Measurements from ENCODE around the gene HPS4.

Gene HPS4

GRCh38 chr22:26435327-26436093 is 48.1 kb downstream of the HPS4 start:
- Histone ChIP-seq H3K36me3 (ENCODE audit: control insufficient read depth, insufficient read depth, low read length) (peaks cover 6% of the 10 kb centered on the region), H3K27ac (ENCODE audit: insufficient read depth, low read length, poor library complexity, severe bottlenecking) (no peak overlapping the region), H3K9me3 (ENCODE audit: control insufficient read depth, low read length) (no peaks in the 10 kb centered on the region), H3K4me1 (ENCODE audit: control insufficient read depth, insufficient read depth, low read length, poor library complexity, severe bottlenecking) (no peaks in the 10 kb centered on the region), H3K4me3 (ENCODE audit: insufficient read depth, low read depth, low read length, poor library complexity, severe bottlenecking) (no peak overlapping the region), H3K27me3 (replicated peaks; ENCODE audit: control insufficient read depth, insufficient read depth, low read length, poor library complexity, severe bottlenecking) (no peaks in the 10 kb centered on the region)
- DNase-seq = no peak

GRCh38 chr22:26433805-26434204 is 49.8 kb downstream of the HPS4 start:
- no peak overlapping the region for H3K4me3 ChIP-seq (ENCODE audit: insufficient read depth, low read depth, low read length, poor library complexity, severe bottlenecking)
- no peaks in the 10 kb centered on the region for H3K9me3 ChIP-seq (ENCODE audit: control insufficient read depth, low read length)
- peaks cover 10% of the 10 kb centered on the region for H3K4me1 ChIP-seq (ENCODE audit: control insufficient read depth, insufficient read depth, low read length, poor library complexity, severe bottlenecking)
- no peaks in the 10 kb centered on the region for H3K27me3 ChIP-seq (replicated peaks; ENCODE audit: control insufficient read depth, insufficient read depth, low read length, poor library complexity, severe bottlenecking)
- H3K36me3 ChIP-seq (ENCODE audit: control insufficient read depth, insufficient read depth, low read length) = peaks cover 6% of the 10 kb centered on the region
- no peak overlapping the region for H3K27ac ChIP-seq (ENCODE audit: insufficient read depth, low read length, poor library complexity, severe bottlenecking)
- no peak for DNase-seq

DNA sequence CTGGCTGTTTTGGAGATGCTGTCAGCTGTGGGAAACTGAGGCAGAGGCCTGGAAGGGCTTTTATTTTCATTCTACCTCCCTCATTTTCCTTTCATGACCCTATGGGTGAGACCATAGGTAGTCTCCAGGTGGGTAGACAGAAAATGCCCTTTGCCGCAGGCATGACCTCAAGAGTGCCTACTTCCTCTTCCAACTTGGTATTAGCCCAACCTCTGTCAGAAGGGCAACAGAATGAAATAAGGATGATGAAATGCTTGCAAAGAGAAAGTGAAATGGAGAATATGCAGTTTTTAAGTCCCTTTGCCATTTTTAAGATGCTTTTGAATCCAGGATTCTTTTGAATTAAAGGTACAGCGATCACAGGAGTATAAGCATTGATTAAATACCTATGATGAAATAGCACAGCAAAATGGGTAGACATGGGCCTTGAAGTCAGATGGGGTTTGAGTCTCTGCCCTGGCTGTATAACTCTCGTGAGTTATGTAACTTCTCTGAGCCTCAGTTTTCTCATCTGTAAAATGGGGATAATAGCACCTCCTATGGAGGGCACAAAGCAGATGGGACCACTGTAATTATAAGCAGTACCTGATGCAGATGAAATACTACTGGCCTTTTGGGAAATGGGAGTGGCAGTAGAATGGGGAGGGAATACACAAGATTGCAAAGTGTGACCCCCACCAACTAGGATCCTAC is 50.8 kb downstream of the HPS4 start:
- peaks cover 17% of the 10 kb centered on the region for H3K4me1 ChIP-seq (ENCODE audit: control insufficient read depth, insufficient read depth, low read length, poor library complexity, severe bottlenecking)
- H3K4me3 ChIP-seq (ENCODE audit: insufficient read depth, low read depth, low read length, poor library complexity, severe bottlenecking) = no peak overlapping the region
- no peak overlapping the region for H3K27ac ChIP-seq (ENCODE audit: insufficient read depth, low read length, poor library complexity, severe bottlenecking)
- DNase-seq = no peak
- no peaks in the 10 kb centered on the region for H3K27me3 ChIP-seq (replicated peaks; ENCODE audit: control insufficient read depth, insufficient read depth, low read length, poor library complexity, severe bottlenecking)
- peaks cover 6% of the 10 kb centered on the region for H3K36me3 ChIP-seq (ENCODE audit: control insufficient read depth, insufficient read depth, low read length)
- H3K9me3 ChIP-seq (ENCODE audit: control insufficient read depth, low read length) = no peaks in the 10 kb centered on the region

GRCh38 chr22:26431261-26431995 is 52.2 kb downstream of the HPS4 start:
- Histone ChIP-seq H3K9me3 (ENCODE audit: control insufficient read depth, low read length) (no peaks in the 10 kb centered on the region), H3K27ac (ENCODE audit: insufficient read depth, low read length, poor library complexity, severe bottlenecking) (no peak overlapping the region), H3K27me3 (replicated peaks; ENCODE audit: control insufficient read depth, insufficient read depth, low read length, poor library complexity, severe bottlenecking) (no peaks in the 10 kb centered on the region), H3K4me1 (ENCODE audit: control insufficient read depth, insufficient read depth, low read length, poor library complexity, severe bottlenecking) (peaks cover 17% of the 10 kb centered on the region), H3K36me3 (ENCODE audit: control insufficient read depth, insufficient read depth, low read length) (peaks cover 6% of the 10 kb centered on the region), H3K4me3 (ENCODE audit: insufficient read depth, low read depth, low read length, poor library complexity, severe bottlenecking) (no peak overlapping the region)
- no peak for DNase-seq

GRCh38 chr22:26430600-26430999 is 53.0 kb downstream of the HPS4 start:
- H3K27ac ChIP-seq (ENCODE audit: insufficient read depth, low read length, poor library complexity, severe bottlenecking) = no peak overlapping the region
- no peak overlapping the region for H3K4me3 ChIP-seq (ENCODE audit: insufficient read depth, low read depth, low read length, poor library complexity, severe bottlenecking)
- peaks cover 17% of the 10 kb centered on the region for H3K4me1 ChIP-seq (ENCODE audit: control insufficient read depth, insufficient read depth, low read length, poor library complexity, severe bottlenecking)
- H3K27me3 ChIP-seq (replicated peaks; ENCODE audit: control insufficient read depth, insufficient read depth, low read length, poor library complexity, severe bottlenecking) = no peaks in the 10 kb centered on the region
- H3K9me3 ChIP-seq (ENCODE audit: control insufficient read depth, low read length) = no peaks in the 10 kb centered on the region
- no peak for DNase-seq
- H3K36me3 ChIP-seq (ENCODE audit: control insufficient read depth, insufficient read depth, low read length) = peaks cover 6% of the 10 kb centered on the region

GRCh38 chr22:26429458-26430286 is 53.9 kb downstream of the HPS4 start:
- Histone ChIP-seq H3K4me3 (ENCODE audit: insufficient read depth, low read depth, low read length, poor library complexity, severe bottlenecking) (peak overlapping the region; percentile 51), H3K36me3 (ENCODE audit: control insufficient read depth, insufficient read depth, low read length) (no peaks in the 10 kb centered on the region), H3K4me1 (ENCODE audit: control insufficient read depth, insufficient read depth, low read length, poor library complexity, severe bottlenecking) (peaks cover 17% of the 10 kb centered on the region), H3K27me3 (replicated peaks; ENCODE audit: control insufficient read depth, insufficient read depth, low read length, poor library complexity, severe bottlenecking) (no peaks in the 10 kb centered on the region), H3K9me3 (ENCODE audit: control insufficient read depth, low read length) (no peaks in the 10 kb centered on the region), H3K27ac (ENCODE audit: insufficient read depth, low read length, poor library complexity, severe bottlenecking) (no peak overlapping the region)
- DNase-seq = no peak

DNA sequence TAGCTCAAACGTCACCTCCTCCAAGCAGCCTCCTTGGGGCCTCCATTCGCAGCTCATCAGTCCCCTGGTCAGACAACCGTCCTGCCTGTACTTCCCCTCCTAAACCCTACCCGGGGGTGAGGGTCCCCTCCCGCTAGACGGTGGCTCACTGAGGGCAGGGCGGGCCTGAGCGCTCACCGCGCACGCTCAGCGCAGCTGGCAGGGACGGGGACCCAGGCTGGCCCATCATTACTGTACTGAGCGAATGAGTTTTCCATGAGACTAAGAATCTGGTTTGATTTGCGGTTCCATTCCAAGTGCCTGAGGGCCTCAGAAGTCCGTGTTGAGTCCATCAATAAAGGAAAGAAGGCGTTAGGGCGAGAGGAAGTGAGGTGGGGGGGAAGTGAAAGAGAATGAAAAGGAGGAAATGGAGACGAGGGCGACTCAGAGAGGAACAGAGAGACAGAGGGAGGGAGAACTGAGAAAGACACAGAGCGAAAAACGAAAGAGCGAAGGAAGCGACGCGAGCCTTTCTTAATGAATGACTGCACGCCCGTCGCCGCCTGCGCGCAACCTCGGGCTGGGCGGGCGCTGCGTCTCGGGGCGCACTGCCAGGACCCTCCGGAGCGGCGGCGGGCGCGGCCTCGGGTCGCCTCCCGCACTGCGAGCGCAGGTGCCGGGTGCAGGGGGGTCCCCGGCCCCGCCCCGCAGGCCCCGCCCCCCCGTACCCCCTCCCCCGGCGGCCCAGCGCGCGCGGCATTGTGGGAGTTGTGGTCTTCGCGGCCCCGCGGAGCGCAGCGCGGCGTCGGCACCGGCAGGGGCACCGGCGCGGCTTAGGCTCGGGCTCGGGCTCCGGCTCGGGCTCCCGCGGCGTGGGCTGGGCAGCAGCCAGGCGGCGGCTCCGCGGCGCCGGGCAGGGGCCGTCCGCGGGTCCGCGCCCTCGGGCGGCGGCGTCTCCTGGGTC is 54.8 kb downstream of the HPS4 start, which contains the start of gene ASPHD2:
Gene ASPHD2 (plus strand): TSS at position 746 of the 943 bp plus-strand sequence. CDS start 4,356 bp downstream, outside the sequence.
- peak within 1 kb of the TSS; percentile 90 for H3K27ac ChIP-seq (ENCODE audit: insufficient read depth, low read length, poor library complexity, severe bottlenecking)
- no peaks in the 10 kb centered on the region for H3K36me3 ChIP-seq (ENCODE audit: control insufficient read depth, insufficient read depth, low read length)
- H3K4me1 ChIP-seq (ENCODE audit: control insufficient read depth, insufficient read depth, low read length, poor library complexity, severe bottlenecking) = peaks cover 17% of the 10 kb centered on the region
- no peaks in the 10 kb centered on the region for H3K9me3 ChIP-seq (ENCODE audit: control insufficient read depth, low read length)
- peak; percentile 68 to 78 (median 72) for DNase-seq
- peak within 1 kb of the TSS; percentile 94 for H3K4me3 ChIP-seq (ENCODE audit: insufficient read depth, low read depth, low read length, poor library complexity, severe bottlenecking)
- no peaks in the 10 kb centered on the region for H3K27me3 ChIP-seq (replicated peaks; ENCODE audit: control insufficient read depth, insufficient read depth, low read length, poor library complexity, severe bottlenecking)

- H3K4me3 ChIP-seq (ENCODE audit: insufficient read depth, low read depth, low read length, poor library complexity, severe bottlenecking) = no peak overlapping the region
- H3K36me3 ChIP-seq (ENCODE audit: control insufficient read depth, insufficient read depth, low read length) = no peaks in the 10 kb centered on the region
- peaks cover 17% of the 10 kb centered on the region for H3K4me1 ChIP-seq (ENCODE audit: control insufficient read depth, insufficient read depth, low read length, poor library complexity, severe bottlenecking)
- H3K9me3 ChIP-seq (ENCODE audit: control insufficient read depth, low read length) = peaks cover 4% of the 10 kb centered on the region
- no peaks in the 10 kb centered on the region for H3K27me3 ChIP-seq (replicated peaks; ENCODE audit: control insufficient read depth, insufficient read depth, low read length, poor library complexity, severe bottlenecking)
- no peak for DNase-seq
- no peak overlapping the region for H3K27ac ChIP-seq (ENCODE audit: insufficient read depth, low read length, poor library complexity, severe bottlenecking)
Observed at GRCh38 chr22:26426924-26427323, 56.7 kb downstream of the HPS4 start.

DNA sequence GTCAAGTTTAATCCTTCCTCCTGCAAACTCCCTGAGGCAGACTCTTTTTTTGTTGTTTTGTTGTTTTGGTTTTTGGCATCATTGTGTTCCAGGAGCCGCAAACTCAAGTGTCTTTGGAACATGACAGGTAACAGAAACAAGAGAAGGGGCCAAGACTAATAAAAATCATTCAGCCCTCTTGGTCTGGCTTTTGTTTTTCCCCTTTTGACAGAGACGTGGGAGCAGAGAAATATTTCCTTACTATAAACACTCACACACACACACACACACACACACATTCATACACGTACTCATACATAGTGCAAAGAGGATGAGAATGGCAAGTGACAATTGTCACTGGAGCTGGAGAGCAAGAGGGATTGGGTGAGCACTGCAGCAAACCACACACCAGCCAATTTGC is 65.0 kb downstream of the HPS4 start:
- Histone ChIP-seq H3K9me3 (ENCODE audit: control insufficient read depth, low read length) (peaks cover 4% of the 10 kb centered on the region), H3K36me3 (ENCODE audit: control insufficient read depth, insufficient read depth, low read length) (no peaks in the 10 kb centered on the region), H3K4me3 (ENCODE audit: insufficient read depth, low read depth, low read length, poor library complexity, severe bottlenecking) (no peak overlapping the region), H3K27ac (ENCODE audit: insufficient read depth, low read length, poor library complexity, severe bottlenecking) (no peak overlapping the region), H3K4me1 (ENCODE audit: control insufficient read depth, insufficient read depth, low read length, poor library complexity, severe bottlenecking) (no peaks in the 10 kb centered on the region), H3K27me3 (replicated peaks; ENCODE audit: control insufficient read depth, insufficient read depth, low read length, poor library complexity, severe bottlenecking) (no peaks in the 10 kb centered on the region)
- DNase-seq = no peak

Measured in effector memory CD4-positive, alpha-beta T cell (primary cell).